ENCODE results near the gene KIF26A.

KIF26A gene

DNA sequence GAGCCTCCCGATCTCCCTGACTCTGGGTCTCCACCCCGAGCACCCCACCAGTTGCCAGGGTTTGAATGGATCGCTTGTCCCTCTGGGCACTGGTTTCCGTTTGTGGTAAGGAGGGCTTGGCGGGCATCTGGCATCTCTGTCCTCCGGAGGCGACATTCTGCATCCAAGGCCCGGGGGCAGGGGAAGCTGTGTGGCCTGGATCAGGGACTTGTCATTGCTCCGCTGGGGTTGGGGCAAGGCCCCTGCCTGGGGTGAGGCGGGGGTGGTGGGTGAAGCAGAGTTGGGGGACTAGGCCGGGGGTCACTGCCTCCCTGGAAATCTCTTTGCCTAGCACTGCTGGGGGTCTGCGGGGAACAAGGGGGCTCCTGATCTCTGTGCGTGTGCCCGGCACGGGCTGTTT lies 30.2 kb downstream of the KIF26A start:
- Histone ChIP-seq H3F3A (ENCODE audit: insufficient read depth, low read length) (no peaks in the 10 kb centered on the region), H3K36me3 (replicated peaks; ENCODE audit: insufficient read depth, low read length) (no peaks in the 10 kb centered on the region), H3K9me2 (replicated peaks; ENCODE audit: insufficient read depth, low read length) (no peaks in the 10 kb centered on the region), H3K9me3 (replicated peaks; ENCODE audit: insufficient read depth, low read length) (no peaks in the 10 kb centered on the region), H2AFZ (ENCODE audit: low read length) (no peak overlapping the region), H3K4me2 (ENCODE audit: low read depth, low read length) (no peak overlapping the region), H3K4me3 (ENCODE audit: low read length) (no peak overlapping the region), H3K27ac (ENCODE audit: low read length) (no peak overlapping the region), H3K4me1 (ENCODE audit: low read length) (no peaks in the 10 kb centered on the region), H3K9ac (ENCODE audit: low read length) (no peak overlapping the region), H3K27me3 (replicated peaks; ENCODE audit: insufficient read depth, low read length) (peaks cover 8% of the 10 kb centered on the region; the same call in 1 of the 2 replicates), H4K20me1 (ENCODE audit: insufficient read depth, low read length) (no peaks in the 10 kb centered on the region), H3K79me2 (ENCODE audit: low read length) (no peaks in the 10 kb centered on the region)
- TF ChIP-seq EZH2phosphoT487 (IDR thresholded peaks at IDR 0.05; ENCODE audit: low read length), result no peak
- no peak for TF ChIP-seq EZH2 (optimal IDR thresholded peaks at IDR 0.05; ENCODE audit: low read depth, low read length)
- TF ChIP-seq, protein P1, sequence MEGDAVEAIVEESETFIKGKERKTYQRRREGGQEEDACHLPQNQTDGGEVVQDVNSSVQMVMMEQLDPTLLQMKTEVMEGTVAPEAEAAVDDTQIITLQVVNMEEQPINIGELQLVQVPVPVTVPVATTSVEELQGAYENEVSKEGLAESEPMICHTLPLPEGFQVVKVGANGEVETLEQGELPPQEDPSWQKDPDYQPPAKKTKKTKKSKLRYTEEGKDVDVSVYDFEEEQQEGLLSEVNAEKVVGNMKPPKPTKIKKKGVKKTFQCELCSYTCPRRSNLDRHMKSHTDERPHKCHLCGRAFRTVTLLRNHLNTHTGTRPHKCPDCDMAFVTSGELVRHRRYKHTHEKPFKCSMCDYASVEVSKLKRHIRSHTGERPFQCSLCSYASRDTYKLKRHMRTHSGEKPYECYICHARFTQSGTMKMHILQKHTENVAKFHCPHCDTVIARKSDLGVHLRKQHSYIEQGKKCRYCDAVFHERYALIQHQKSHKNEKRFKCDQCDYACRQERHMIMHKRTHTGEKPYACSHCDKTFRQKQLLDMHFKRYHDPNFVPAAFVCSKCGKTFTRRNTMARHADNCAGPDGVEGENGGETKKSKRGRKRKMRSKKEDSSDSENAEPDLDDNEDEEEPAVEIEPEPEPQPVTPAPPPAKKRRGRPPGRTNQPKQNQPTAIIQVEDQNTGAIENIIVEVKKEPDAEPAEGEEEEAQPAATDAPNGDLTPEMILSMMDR (IDR thresholded peaks at IDR 0.05; ENCODE audit: low read length), result no peak
- no peak for DNase-seq

DNA sequence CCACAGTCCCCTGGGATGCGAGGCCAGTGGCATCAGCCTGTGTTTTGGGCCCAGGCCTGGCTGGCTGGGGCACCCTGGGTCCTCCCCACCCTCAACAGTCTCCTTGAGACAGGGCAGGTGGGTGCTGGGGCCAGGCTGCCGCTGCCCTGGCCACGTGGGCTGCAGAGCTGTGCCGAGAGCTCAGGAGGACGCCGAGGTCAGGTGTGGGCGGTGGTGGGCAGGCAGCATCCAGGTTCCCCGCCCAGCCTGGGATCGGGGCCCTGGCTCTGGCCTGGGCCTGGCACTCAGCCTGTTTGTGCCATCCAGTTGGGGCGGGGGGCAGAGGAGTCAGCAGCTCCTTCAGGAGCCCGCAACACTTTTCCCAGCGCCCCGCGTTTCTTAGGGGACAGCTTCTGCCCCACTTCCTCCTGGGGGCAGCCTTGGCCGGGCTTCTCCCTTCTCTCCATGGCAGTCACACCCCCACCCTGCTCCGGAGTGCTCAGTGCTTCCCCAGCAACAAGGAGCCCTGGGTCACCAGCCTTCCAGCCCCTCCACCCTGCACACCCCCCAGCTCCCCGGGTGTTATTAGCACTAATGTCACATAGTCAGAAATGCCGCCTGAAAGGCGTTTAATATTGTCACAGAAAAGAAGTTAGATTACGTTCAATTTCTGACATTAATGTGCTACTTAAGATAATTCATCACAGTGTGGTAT lies 30.8 kb downstream of the KIF26A start:
- Histone ChIP-seq H3K27ac (ENCODE audit: low read length) (no peak overlapping the region), H3F3A (ENCODE audit: insufficient read depth, low read length) (no peaks in the 10 kb centered on the region), H3K79me2 (ENCODE audit: low read length) (no peaks in the 10 kb centered on the region), H2AFZ (ENCODE audit: low read length) (no peak overlapping the region), H3K4me3 (ENCODE audit: low read length) (no peak overlapping the region), H3K9me3 (replicated peaks; ENCODE audit: insufficient read depth, low read length) (no peaks in the 10 kb centered on the region), H3K27me3 (replicated peaks; ENCODE audit: insufficient read depth, low read length) (peaks cover 8% of the 10 kb centered on the region; the same call in 1 of the 2 replicates), H4K20me1 (ENCODE audit: insufficient read depth, low read length) (no peaks in the 10 kb centered on the region), H3K9ac (ENCODE audit: low read length) (no peak overlapping the region), H3K4me1 (ENCODE audit: low read length) (no peaks in the 10 kb centered on the region), H3K9me2 (replicated peaks; ENCODE audit: insufficient read depth, low read length) (no peaks in the 10 kb centered on the region), H3K4me2 (ENCODE audit: low read depth, low read length) (no peak overlapping the region), H3K36me3 (replicated peaks; ENCODE audit: insufficient read depth, low read length) (no peaks in the 10 kb centered on the region)
- no peak for DNase-seq
- TF ChIP-seq, protein P1 (IDR thresholded peaks at IDR 0.05; ENCODE audit: low read length), result no peak
- no peak for TF ChIP-seq EZH2phosphoT487 (IDR thresholded peaks at IDR 0.05; ENCODE audit: low read length)
- TF ChIP-seq EZH2 (optimal IDR thresholded peaks at IDR 0.05; ENCODE audit: low read depth, low read length), result no peak

DNA sequence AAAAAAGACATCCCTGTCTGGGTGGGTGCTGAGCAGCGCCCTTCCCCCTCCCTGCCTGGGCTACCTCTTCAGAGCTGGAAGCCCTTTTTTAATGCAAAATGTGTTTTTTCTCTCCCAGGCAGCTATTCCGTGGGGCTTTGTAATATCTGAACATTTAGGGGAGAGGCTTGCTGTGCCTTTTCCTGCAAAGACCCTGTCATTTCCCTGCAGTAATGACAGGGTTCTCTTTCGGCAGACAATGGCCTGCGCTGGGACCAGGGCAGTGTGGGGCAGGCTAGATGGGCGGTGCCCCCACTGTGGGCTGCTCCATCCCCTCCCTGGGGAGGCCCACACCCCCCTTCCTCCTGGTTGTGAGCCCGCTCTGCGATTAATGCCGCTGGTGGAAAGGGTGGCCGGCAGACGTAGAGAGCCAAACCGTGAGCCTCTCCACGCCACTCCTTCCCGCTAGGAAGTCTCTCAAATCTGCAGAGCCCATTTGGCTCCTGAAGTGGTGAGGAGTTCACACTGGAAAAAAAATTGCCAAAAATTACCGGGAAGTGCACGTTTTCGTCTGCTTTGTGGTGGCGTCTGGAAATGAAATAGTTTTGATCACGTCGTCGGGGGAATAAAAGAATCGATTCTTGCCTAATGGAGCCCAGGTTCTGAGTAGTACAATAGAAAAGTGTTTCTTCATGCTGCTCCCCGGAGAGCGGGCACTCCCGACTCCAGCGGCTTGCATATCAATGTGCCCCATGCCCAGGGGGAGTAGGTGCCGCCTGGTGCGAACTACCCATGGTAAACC lies 31.5 kb downstream of the KIF26A start:
- H3K9me3 ChIP-seq (replicated peaks; ENCODE audit: insufficient read depth, low read length), result no peaks in the 10 kb centered on the region
- H2AFZ ChIP-seq (ENCODE audit: low read length), result no peak overlapping the region
- no peak overlapping the region for H3K27ac ChIP-seq (ENCODE audit: low read length)
- TF ChIP-seq EZH2phosphoT487 (IDR thresholded peaks at IDR 0.05; ENCODE audit: low read length), result no peak
- TF ChIP-seq, protein P1 (IDR thresholded peaks at IDR 0.05; ENCODE audit: low read length), result no peak
- TF ChIP-seq EZH2 (optimal IDR thresholded peaks at IDR 0.05; ENCODE audit: low read depth, low read length), result no peak
- no peaks in the 10 kb centered on the region for H3F3A ChIP-seq (ENCODE audit: insufficient read depth, low read length)
- H3K36me3 ChIP-seq (replicated peaks; ENCODE audit: insufficient read depth, low read length), result no peaks in the 10 kb centered on the region
- no peaks in the 10 kb centered on the region for H3K4me1 ChIP-seq (ENCODE audit: low read length)
- H3K79me2 ChIP-seq (ENCODE audit: low read length), result no peaks in the 10 kb centered on the region
- no peak overlapping the region for H3K9ac ChIP-seq (ENCODE audit: low read length)
- no peaks in the 10 kb centered on the region for H4K20me1 ChIP-seq (ENCODE audit: insufficient read depth, low read length)
- DNase-seq, result no peak
- H3K27me3 ChIP-seq (replicated peaks; ENCODE audit: insufficient read depth, low read length), result peaks cover 8% of the 10 kb centered on the region; the same call in 1 of the 2 replicates
- no peak overlapping the region for H3K4me2 ChIP-seq (ENCODE audit: low read depth, low read length)
- H3K4me3 ChIP-seq (ENCODE audit: low read length), result no peak overlapping the region
- no peaks in the 10 kb centered on the region for H3K9me2 ChIP-seq (replicated peaks; ENCODE audit: insufficient read depth, low read length)
